A673 (cell line): ENCODE data around the gene TRAPPC6A.

Source experiments
- CTCF ChIP-seq: fragments of 300-800, 200-600 bp; sonication (generic); conservative IDR thresholded peaks from 2 replicates; pipeline ENCODE4 v1.5.1; 2017; ENCODE audit warnings: low read depth, mild to moderate bottlenecking, antibody characterized with exemption, low read length, moderate library complexity, mixed read lengths
- EZH2 ChIP-seq: fragments of 200-600 bp; sonication (generic); IDR thresholded peaks from 2 replicates; pipeline ENCODE4 v1.6.1; 2017; ENCODE audit warnings: borderline replicate concordance, low read depth, mild to moderate bottlenecking, mixed read lengths, antibody characterized with exemption, low read length; ENCODE audit not compliant: poor library complexity, severe bottlenecking

GRCh38 chr19:45163156-45163555, 14.9 kb downstream of the TRAPPC6A start:
- TF ChIP-seq CTCF (no peak), EZH2 (no peak)
